Suprapubic skin (tissue), 4 donors: ENCODE data around the gene C12orf50. TPM values are rescaled to one million over a fixed set of nuclear protein-coding genes. Genes with fewer than 3 reads are reported as not detected.

Experiments
- DNase-seq, 2 donors: peaks; one replicate each; pipeline ENCODE4 v3.0.0-alpha.2; 2019; ENCODE audit warnings: low spot score in 2 of 2
- H3K27ac ChIP-seq: fragments of 200-600 bp; sonication (generic); one replicate; pipeline ENCODE4 v1.5.1; 2019
- H3K27me3 ChIP-seq: fragments of 200-600 bp; sonication (generic); one replicate; pipeline ENCODE4 v1.5.1; 2019
- H3K36me3 ChIP-seq: fragments of 200-600 bp; sonication (generic); one replicate; pipeline ENCODE4 v1.5.1; 2019
- H3K4me1 ChIP-seq: fragments of 200-600 bp; sonication (generic); one replicate; pipeline ENCODE4 v1.5.1; 2019
- H3K4me3 ChIP-seq: fragments of 200-600 bp; sonication (generic); one replicate; pipeline ENCODE4 v1.5.1; 2019; ENCODE audit warnings: mild to moderate bottlenecking
- H3K9me3 ChIP-seq: fragments of 200-600 bp; sonication (generic); one replicate; pipeline ENCODE4 v1.5.1; 2019
- EP300 ChIP-seq: sonication (generic); formaldehyde crosslinking; IDR thresholded peaks from one replicate; pipeline ENCODE4 v1.6.1; 2017; ENCODE audit warnings: antibody characterized with exemption
- POLR2A ChIP-seq, 2 donors: fragments of 450-650 bp; IDR thresholded peaks; one replicate each; pipeline ENCODE4 v1.6.1; 2017; ENCODE audit warnings: antibody characterized with exemption in 2 of 2, mild to moderate bottlenecking in 2 of 2, moderate library complexity in 2 of 2
- WGBS: methylation state at CpG from one replicate; pipeline ENCODE4 v1.1.5; 2018; 5-methylcytosine and 5-hydroxymethylcytosine counted together
- total RNA-seq, 4 donors: library from RNA; depleted of rRNA; stranded (reverse); fragments of >200 nt; gene quantifications; one replicate each; pipeline ENCODE4 v1.1.0, GENCODE V29; 2016
- TF ChIP-seq, protein P1 (sequence below), 2 donors: fragments of 200-600 bp in 1 of 2; fragments of 450-650 bp in 1 of 2; sonication (generic) in 1 of 2; IDR thresholded peaks; one replicate each; pipeline ENCODE4 v1.5.1; 2016 to 2019; ENCODE audit warnings: antibody characterized with exemption in 2 of 2, mild to moderate bottlenecking in 1 of 2, moderate library complexity in 1 of 2

C12orf50 gene
- total RNA-seq, 4 donors from 2014 or later, result not detected

DNA sequence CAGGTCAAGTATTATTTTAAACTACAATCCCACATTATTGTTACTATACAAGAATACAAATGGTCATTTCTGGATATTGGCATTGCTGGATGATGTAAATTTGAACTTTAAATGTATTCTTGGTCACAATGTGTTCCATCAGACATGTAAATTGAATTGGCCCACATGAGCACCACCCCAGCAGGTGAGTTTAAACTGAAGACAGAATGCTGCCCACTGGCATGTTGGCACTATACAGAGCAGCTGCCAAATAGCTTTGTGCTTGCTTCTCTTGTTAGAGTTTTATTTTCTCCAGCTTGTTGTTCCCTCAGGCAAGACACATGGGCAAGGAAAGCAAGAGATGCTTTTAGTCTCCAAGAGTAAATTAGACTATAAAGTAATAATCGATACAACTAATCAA is 98.6 kb downstream of the C12orf50 start:
- Histone ChIP-seq H3K27me3 (no peaks in the 10 kb centered on the region), H3K27ac (no peak overlapping the region), H3K4me3 (no peak overlapping the region), H3K4me1 (no peaks in the 10 kb centered on the region), H3K36me3 (no peaks in the 10 kb centered on the region), H3K9me3 (no peaks in the 10 kb centered on the region)
- no peak for DNase-seq
- no peak for TF ChIP-seq EP300
- TF ChIP-seq POLR2A (IDR thresholded peaks at IDR 0.05), result no peak
- TF ChIP-seq, protein P1, sequence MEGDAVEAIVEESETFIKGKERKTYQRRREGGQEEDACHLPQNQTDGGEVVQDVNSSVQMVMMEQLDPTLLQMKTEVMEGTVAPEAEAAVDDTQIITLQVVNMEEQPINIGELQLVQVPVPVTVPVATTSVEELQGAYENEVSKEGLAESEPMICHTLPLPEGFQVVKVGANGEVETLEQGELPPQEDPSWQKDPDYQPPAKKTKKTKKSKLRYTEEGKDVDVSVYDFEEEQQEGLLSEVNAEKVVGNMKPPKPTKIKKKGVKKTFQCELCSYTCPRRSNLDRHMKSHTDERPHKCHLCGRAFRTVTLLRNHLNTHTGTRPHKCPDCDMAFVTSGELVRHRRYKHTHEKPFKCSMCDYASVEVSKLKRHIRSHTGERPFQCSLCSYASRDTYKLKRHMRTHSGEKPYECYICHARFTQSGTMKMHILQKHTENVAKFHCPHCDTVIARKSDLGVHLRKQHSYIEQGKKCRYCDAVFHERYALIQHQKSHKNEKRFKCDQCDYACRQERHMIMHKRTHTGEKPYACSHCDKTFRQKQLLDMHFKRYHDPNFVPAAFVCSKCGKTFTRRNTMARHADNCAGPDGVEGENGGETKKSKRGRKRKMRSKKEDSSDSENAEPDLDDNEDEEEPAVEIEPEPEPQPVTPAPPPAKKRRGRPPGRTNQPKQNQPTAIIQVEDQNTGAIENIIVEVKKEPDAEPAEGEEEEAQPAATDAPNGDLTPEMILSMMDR (IDR thresholded peaks at IDR 0.05), result no peak
- WGBS, result 76% methylated on average over 1 of the region's 1 CpG

Other genes starting within 250 kb of the C12orf50 start
- gene CEP290, start 112.7 kb upstream of the C12orf50 start, total RNA-seq, result 10 to 100 TPM in 3 of 4 donors, 1 to 10 TPM in 1; 9.0 to 34.8 (median 11.0) TPM
- gene TMTC3, start 112.9 kb upstream of the C12orf50 start, total RNA-seq, result 10 to 100 TPM; 24.9 to 37.1 (median 31.9) TPM